ENCODE results near the gene BOLA1. TPM values are rescaled to one million over a fixed set of nuclear protein-coding genes. Genes with fewer than 3 reads are reported as not detected.
A peak's percentile ranks its signal among the peaks of the same experiment; 100 is the strongest.

BOLA1 gene
- total and polyA plus RNA-seq, 2 of the 13 experiments (the other 11 are each of a cell fraction or from before 2014, with no cell fraction given): 3.2 to 4.2 TPM

DNA sequence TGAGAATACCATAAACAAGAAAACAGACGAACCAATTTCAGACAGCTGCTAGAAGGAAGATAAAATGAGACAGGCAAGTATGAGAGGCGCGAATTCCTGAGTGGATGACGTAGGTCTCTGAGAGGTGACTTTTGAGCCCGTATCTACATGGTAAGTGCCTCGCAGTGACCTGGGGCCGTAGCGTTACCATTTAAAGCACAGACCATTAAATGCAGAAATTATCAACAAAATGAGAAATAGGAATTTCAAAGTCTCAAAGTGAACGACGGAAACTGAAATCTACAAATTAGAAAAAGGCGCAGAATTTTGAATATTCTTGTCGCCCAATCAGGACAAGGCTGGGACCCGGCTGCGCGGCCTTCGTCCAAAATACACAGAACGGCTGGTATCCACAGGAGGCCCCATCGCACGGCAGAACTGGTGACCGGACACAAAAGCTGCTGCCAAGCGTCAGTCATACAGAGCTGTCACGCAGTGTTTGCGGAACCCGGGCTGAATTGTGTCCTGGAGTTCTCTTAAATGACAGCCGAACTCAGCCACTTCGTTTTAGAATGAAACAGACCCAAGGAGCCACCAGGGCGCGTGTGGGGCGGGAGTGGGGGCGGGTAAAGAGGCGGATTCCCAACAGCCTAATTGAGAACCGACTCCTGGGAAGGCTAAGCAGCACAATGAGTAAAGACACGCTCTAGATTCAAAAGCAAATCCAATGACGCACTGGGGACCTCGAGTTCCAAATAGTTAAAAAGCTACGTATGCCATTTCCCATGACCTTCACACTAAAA, 13.8 kb upstream of the BOLA1 start (continued):
- TF ChIP-seq TEF (CRISPR knock-in tag; IDR thresholded peaks at IDR 0.05): no peak
- TF ChIP-seq ZNF75D (CRISPR knock-in tag; IDR thresholded peaks at IDR 0.05; ENCODE audit: borderline replicate concordance): no peak
- TF ChIP-seq ARNT (IDR thresholded peaks at IDR 0.05): no peak
- TF ChIP-seq ZNF780A (CRISPR knock-in tag; IDR thresholded peaks at IDR 0.05): no peak
- no peak for TF ChIP-seq ATRX (CRISPR knock-in tag; IDR thresholded peaks at IDR 0.05; ENCODE audit: borderline replicate concordance)
- peak; percentile 70 for TF ChIP-seq NFYC (CRISPR knock-in tag; IDR thresholded peaks at IDR 0.05)
- TF ChIP-seq CREB3 (CRISPR knock-in tag; IDR thresholded peaks at IDR 0.05): no peak
- TF ChIP-seq ZBTB40 (IDR thresholded peaks at IDR 0.05): no peak
- TF ChIP-seq ZBTB40 (CRISPR knock-in tag; IDR thresholded peaks at IDR 0.05): no peak
- TF ChIP-seq ZNF597 (CRISPR knock-in tag; IDR thresholded peaks at IDR 0.05): no peak
- TF ChIP-seq, protein P1, sequence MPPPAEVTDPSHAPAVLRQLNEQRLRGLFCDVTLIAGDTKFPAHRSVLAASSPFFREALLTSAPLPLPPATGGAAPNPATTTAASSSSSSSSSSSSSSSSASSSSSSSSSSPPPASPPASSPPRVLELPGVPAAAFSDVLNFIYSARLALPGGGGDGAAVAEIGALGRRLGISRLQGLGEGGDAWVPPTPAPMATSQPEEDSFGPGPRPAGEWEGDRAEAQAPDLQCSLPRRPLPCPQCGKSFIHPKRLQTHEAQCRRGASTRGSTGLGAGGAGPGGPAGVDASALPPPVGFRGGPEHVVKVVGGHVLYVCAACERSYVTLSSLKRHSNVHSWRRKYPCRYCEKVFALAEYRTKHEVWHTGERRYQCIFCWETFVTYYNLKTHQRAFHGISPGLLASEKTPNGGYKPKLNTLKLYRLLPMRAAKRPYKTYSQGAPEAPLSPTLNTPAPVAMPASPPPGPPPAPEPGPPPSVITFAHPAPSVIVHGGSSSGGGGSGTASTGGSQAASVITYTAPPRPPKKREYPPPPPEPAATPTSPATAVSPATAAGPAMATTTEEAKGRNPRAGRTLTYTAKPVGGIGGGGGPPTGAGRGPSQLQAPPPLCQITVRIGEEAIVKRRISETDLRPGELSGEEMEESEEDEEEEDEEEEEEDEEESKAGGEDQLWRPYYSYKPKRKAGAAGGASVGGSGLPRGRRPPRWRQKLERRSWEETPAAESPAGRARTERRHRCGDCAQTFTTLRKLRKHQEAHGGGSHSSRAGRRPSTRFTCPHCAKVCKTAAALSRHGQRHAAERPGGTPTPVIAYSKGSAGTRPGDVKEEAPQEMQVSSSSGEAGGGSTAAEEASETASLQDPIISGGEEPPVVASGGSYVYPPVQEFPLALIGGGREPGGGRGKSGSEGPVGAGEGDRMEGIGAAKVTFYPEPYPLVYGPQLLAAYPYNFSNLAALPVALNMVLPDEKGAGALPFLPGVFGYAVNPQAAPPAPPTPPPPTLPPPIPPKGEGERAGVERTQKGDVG (CRISPR knock-in tag; IDR thresholded peaks at IDR 0.05; ENCODE audit: borderline replicate concordance): no peak
- no peak for TF ChIP-seq ZNF383 (CRISPR knock-in tag; IDR thresholded peaks at IDR 0.05; ENCODE audit: borderline replicate concordance)
- TF ChIP-seq SP5 (CRISPR knock-in tag; IDR thresholded peaks at IDR 0.05; ENCODE audit: borderline replicate concordance, low read depth): no peak
- TF ChIP-seq FOSL2 (CRISPR knock-in tag; IDR thresholded peaks at IDR 0.05): no peak

Data from HepG2 (cell line).